Omental fat pad (tissue), 4 donors: ENCODE measurements around the gene PKNOX1. TPM values are rescaled to one million over a fixed set of nuclear protein-coding genes. Genes with fewer than 3 reads are reported as not detected.
"Not testable (repeated sequence)": the region's sequence is repeated elsewhere in the genome, so short reads cannot be mapped to it uniquely, and the experiment has no call there.

Source experiments
- ATAC-seq: fragments of 150-250 bp; one replicate; pipeline ENCODE4 v1.9.1; 2016; ENCODE audit warnings: mild to moderate bottlenecking, moderate library complexity; ENCODE audit not compliant: low FRiP score
- DNase-seq: peaks from one replicate; pipeline ENCODE4 v3.0.0-alpha.2; 2019; ENCODE audit warnings: low spot score
- CTCF ChIP-seq, 3 donors: fragments of 450-650 bp; IDR thresholded peaks; one replicate each; pipeline ENCODE4 v1.5.1; 2016 to 2017; ENCODE audit warnings: antibody characterized with exemption in 3 of 3, mild to moderate bottlenecking in 3 of 3, moderate library complexity in 2 of 3
- total RNA-seq, 4 donors: library from RNA; depleted of rRNA; stranded (reverse); fragments of >200 nt; gene quantifications; one replicate each; pipeline ENCODE4 v1.1.0, GENCODE V29; 2016

PKNOX1 gene
- total RNA-seq, 4 donors from 2014 or later: 9.2 to 27.7 (median 18.6) TPM

DNA sequence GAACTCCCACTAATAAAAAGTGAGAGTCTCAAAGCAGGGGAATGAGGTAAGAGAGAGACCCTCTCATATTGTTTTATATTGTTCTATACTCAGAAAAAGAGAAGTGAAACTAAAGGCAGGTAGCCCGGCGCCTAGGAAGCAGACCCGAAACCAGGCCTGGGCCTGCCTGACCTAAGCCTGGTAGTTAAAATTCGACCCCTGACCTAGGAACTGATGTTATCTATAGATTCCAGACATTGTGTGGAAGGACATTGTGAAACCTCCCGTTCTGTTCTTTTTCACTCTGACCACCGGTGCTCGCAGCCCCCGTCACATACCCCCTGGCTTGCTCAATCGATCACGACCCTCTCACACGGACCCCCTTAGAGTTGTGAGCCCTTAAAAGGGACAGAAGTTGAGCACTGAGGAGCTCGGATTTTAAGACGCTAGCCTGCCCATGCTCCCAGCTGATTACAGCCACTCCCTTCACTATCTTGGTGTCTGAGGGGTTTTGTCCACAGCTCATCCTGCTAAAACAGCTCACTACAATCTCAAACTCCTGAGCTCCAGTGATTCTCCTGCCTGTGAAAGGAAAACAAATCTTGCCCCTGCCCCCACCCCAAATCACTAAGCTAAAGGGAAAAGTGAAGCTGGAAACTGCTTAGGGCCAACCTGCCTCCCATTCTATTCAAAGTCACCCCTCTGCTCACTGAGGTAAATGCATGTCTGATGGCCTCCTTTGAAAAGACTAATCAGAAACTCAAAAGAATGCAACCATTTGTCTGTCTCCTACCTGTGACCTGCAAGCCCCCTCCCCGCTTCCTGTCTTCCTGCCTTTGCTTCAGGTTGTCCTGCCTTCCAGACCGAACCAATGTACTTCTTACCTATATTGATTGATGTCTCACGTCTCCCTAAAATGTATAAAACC is 37.1 kb upstream of the PKNOX1 start:
- not testable (repeated sequence) for ATAC-seq, DNase-seq

GRCh38 chr21:42937960-42938605 is 36.3 kb upstream of the PKNOX1 start:
- TF ChIP-seq CTCF (IDR thresholded peaks at IDR 0.05): no peak
- DNase-seq: no peak
- no peak for ATAC-seq

GRCh38 chr21:42938606-42938995 is 35.8 kb upstream of the PKNOX1 start:
- DNase-seq: not testable (repeated sequence)

GRCh38 chr21:42939582-42940413 is 34.6 kb upstream of the PKNOX1 start:
- ATAC-seq (peak; percentile 97), DNase-seq (peak; percentile 39)
- TF ChIP-seq CTCF (IDR thresholded peaks at IDR 0.05): no peak

More at GRCh38 chr21:42938606-42938995, 35.8 kb upstream of the PKNOX1 start:
- not testable (repeated sequence) for ATAC-seq

- DNase-seq: no peak
- no peak for ATAC-seq
- no peak for TF ChIP-seq CTCF (IDR thresholded peaks at IDR 0.05)
Observed at GRCh38 chr21:42941696-42942085, 32.7 kb upstream of the PKNOX1 start.

GRCh38 chr21:42942244-42942643 is 32.1 kb upstream of the PKNOX1 start:
- ATAC-seq: no peak
- TF ChIP-seq CTCF (IDR thresholded peaks at IDR 0.05): no peak
- DNase-seq: no peak

GRCh38 chr21:42949094-42949755 is 25.1 kb upstream of the PKNOX1 start:
- ATAC-seq, DNase-seq: not testable (repeated sequence)

DNA sequence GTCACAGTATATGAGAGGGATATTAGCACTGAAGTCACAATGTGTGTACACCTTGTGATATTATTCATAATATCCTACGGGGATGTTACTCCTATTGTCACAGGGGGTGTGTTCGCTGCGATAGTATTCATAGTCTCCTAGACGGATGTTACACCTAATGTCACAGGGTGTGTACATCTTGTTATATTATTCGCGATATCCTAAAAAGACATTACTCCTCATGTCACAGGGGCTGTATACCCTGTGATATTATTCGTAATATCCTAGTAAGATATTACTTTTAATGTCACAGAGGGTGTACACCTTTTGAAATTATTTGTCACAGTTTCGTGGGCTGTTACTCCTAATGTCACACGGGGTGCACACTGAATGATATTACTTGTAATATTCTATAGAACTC is 23.2 kb upstream of the PKNOX1 start:
- DNase-seq, ATAC-seq: not testable (repeated sequence)
